Fibroblast of mammary gland (primary cell): ENCODE results near the gene ACLY.

Experiments used
- DNase-seq: peaks from one replicate; pipeline ENCODE4 v3.0.0-alpha.2; 2010; ENCODE audit warnings: low read depth
- H3K4me3 ChIP-seq: 2 replicates; pipeline ENCODE4 v1.5.1; 2011; ENCODE audit warnings: low read depth, mild to moderate bottlenecking, low read length, moderate library complexity; ENCODE audit not compliant: control insufficient read depth
- CTCF ChIP-seq: conservative IDR thresholded peaks from 2 replicates; pipeline ENCODE4 v1.5.1; 2011; ENCODE audit warnings: low read depth, low read length, inconsistent platforms; ENCODE audit not compliant: control insufficient read depth, insufficient read depth

The ACLY gene

GRCh38 chr17:41904242-41904841, 14.4 kb downstream of the ACLY start:
- no peak for DNase-seq
- no peak overlapping the region for H3K4me3 ChIP-seq
- no peak for TF ChIP-seq CTCF

GRCh38 chr17:41901646-41902045, 17.1 kb downstream of the ACLY start:
- no peak overlapping the region for H3K4me3 ChIP-seq
- no peak for TF ChIP-seq CTCF
- DNase-seq: no peak

GRCh38 chr17:41896726-41897125, 22.0 kb downstream of the ACLY start:
- DNase-seq: no peak
- no peak overlapping the region for H3K4me3 ChIP-seq
- TF ChIP-seq CTCF: no peak

GRCh38 chr17:41895617-41896016, 23.1 kb downstream of the ACLY start:
- TF ChIP-seq CTCF: no peak
- no peak overlapping the region for H3K4me3 ChIP-seq
- DNase-seq: peak; percentile 73

GRCh38 chr17:41894791-41895331, 23.9 kb downstream of the ACLY start:
- TF ChIP-seq CTCF: no peak
- peak; percentile 97 for DNase-seq
- no peak overlapping the region for H3K4me3 ChIP-seq

GRCh38 chr17:41893384-41893783, 25.4 kb downstream of the ACLY start:
- no peak for TF ChIP-seq CTCF
- no peak for DNase-seq
- H3K4me3 ChIP-seq: no peak overlapping the region

- no peak overlapping the region for H3K4me3 ChIP-seq
- no peak for DNase-seq
- TF ChIP-seq CTCF: no peak
Measured at GRCh38 chr17:41892021-41892376, 26.8 kb downstream of the ACLY start.
